Measurements from ENCODE around the gene TTF1.

Gene TTF1

GRCh38 chr9:132441404-132441803 is 34.8 kb upstream of the TTF1 start:
- TF ChIP-seq CTCF (IDR thresholded peaks at IDR 0.05), result no peak

GRCh38 chr9:132440735-132441134 is 34.1 kb upstream of the TTF1 start:
- no peak for TF ChIP-seq CTCF (IDR thresholded peaks at IDR 0.05)

- TF ChIP-seq CTCF (IDR thresholded peaks at IDR 0.05), result no peak
These were observed 32.5 kb upstream of the TTF1 start for GRCh38 chr9:132439153-132439552.

- no peak for TF ChIP-seq CTCF (IDR thresholded peaks at IDR 0.05)
These were observed 28.2 kb upstream of the TTF1 start for GRCh38 chr9:132434881-132435280.

- TF ChIP-seq CTCF (IDR thresholded peaks at IDR 0.05), result no peak
These were observed 24.4 kb upstream of the TTF1 start for GRCh38 chr9:132430998-132431397.

GRCh38 chr9:132426639-132427414 is 20.2 kb upstream of the TTF1 start:
- no peak for TF ChIP-seq CTCF (IDR thresholded peaks at IDR 0.05)

GRCh38 chr9:132425675-132426062 is 19.0 kb upstream of the TTF1 start:
- no peak for TF ChIP-seq CTCF (IDR thresholded peaks at IDR 0.05)

Measured in LNCAP (cell line).